HG03520 (cell line): ENCODE data around the gene TRIM29.

Experiments used
- ATAC-seq: cut with Tn5 transposase; IDR thresholded peaks from one replicate; pipeline ENCODE4 v1.9.1; 2021; ENCODE audit warnings: mild to moderate bottlenecking, moderate library complexity; ENCODE audit not compliant: unreplicated experiment

TRIM29 gene

GRCh38 chr11:120065876-120066275 lies 72.0 kb downstream of the TRIM29 start:
- ATAC-seq = no peak

- ATAC-seq = no peak
These were observed 72.7 kb downstream of the TRIM29 start for GRCh38 chr11:120065176-120065575.

DNA sequence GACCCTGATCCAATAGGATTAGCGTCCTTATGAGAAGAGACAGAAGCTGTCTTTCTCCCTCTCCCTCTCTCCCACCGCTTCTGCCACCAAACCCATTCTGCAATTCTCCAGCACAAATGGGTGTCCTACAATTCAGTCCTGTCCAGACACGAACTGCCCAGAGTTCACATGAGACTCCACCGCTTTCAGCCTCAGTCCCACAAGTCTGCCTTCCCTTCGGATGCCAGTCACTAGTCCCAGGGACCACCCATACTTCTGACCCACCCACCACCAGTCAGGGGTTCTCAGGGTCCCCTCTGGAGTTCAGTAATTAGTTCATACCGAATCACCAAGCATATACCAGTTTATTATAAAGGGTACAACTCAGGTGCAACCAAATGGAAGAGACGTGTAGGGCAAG lies 73.6 kb downstream of the TRIM29 start:
- ATAC-seq = no peak

GRCh38 chr11:120063686-120064340 lies 74.1 kb downstream of the TRIM29 start:
- ATAC-seq = no peak

- no peak for ATAC-seq
These were observed 75.4 kb downstream of the TRIM29 start for GRCh38 chr11:120062561-120062930.

DNA sequence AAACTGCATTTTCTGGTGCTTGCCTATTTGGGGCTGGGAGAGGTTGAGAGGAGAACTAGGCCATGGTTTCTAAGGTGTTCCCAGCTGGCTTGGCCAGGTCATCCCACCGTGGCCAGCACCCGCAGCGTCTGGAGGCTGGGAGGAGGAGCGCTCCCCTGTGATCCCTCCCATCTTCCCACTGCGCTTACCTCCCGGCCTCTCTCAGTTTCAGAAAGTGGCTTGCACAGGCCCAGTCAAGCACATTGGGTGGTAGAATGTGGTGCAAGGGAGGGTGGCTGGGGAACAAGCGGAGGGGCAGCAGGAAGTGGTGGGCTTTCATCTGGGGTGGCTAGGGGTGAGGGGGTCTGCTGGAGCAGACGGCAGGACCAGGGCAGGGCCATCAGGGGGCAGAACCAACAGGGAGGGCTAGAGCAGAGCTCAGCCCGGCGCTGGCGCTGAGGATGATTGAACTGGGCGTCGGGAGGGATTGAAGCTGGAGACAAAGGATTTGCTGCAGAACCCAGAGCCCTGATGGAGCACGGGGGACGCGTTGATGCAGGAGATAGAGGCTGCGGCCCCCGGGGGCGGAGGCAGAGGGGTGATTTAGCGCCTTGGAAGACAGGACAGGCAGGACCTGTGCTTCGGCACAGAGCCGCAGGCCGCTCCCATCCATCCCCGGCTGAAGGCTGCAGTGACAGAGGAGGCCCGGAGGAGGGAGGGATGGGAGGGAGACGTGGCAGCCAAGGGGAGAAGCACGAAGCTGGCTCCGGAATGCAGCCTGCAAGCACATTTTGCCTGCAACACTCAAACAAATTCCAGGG lies 76.0 kb downstream of the TRIM29 start:
- no peak for ATAC-seq
